Activated T-helper 1 cell treated with Interleukin-2 at 50 U/mL for 16 hours (primary cell): ENCODE measurements around the gene MPL.
A peak's percentile ranks its signal among the peaks of the same experiment; 100 is the strongest.

Experiments used
- DNase-seq: peaks from one replicate; pipeline ENCODE4 v3.0.0-alpha.2; 2020; ENCODE audit warnings: low read depth

The MPL gene

DNA sequence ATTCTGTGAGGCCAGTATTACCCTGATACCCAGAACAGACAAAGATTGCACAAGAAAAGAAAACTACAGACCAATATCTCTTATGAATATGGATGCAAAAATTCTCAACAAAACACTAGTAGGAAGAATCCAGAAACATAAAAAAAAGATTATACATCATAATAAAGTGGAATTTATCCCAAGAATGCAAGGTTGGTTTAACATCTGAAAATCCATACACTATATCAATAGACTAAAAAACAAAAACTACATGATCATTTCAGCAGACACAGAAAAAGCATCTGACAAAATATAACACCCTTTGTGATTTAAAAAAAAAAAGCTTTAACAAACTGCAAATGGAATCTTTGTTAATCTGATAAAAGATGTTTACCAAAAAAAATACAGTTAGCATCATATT is 12.2 kb upstream of the MPL start:
- DNase-seq: no peak

DNA sequence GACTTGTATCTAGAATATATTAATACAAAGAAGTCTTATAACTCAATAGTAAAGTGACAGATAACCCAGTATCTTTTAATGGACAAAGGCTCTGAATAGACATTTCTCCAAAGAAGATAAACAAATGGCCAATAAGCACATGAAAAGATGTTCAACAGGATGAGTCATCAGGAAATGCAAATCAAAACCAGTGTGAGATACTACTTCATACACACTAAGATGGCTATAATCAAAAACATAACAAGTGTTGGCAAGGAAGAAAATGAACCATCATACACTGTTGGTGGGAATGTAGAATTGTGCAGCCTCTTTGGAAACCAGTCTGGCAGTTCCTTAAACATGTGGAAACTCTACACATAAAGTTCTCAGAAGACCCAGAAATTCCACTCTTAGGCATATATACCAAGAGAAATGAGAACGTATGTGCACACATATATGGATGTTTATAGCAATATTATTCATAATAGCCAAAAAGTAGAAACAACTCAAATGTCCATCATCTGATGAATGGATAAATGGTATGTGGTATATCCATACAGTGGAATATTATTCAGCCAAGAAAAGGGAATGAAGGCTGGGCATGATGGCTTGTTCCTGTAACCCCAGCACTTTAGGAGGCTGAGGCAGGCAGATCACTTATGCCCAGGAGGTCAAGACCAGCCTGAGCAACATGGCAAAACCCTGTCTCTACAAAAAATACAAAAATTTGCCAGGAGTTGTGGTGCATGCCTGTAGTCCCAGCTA is 9.9 kb upstream of the MPL start:
- DNase-seq: no peak

DNA sequence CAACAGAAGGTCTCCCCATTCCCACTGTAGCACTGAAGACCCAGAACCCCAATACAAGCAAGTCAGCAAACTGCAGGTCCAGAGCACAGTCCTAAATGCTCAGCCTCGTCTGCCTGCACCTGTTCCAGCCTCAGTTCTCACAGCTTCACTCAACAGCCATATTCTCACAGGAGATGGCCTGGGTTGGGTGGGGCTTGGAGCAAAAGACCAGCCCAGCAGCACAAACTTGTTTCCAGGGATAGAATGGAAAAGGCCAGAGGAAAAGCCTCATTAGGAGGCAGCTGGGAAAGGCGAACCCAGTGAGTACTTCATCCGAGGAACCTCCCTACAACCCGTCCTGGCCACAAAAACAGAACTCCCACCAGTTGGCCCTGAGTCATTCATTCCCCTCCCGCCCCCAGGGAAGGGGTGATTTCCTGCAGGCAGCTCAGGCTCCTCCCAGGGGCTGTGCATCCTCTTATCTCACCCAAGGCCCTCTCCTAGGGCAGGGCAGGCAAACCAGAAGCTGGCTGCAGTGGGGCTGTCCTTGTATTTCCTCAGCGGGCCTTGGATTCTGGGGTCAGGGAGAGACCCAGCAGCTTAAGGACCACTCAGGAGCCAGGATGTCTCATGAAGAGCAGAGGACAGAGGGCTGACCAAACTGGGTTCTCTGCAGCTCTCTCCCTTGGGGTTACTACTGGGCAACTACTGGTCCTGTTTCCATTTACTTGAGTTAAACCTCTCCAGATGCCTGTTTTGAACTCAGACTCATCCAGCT is 7.4 kb upstream of the MPL start:
- DNase-seq: no peak

- DNase-seq: no peak
Measured at GRCh38 chr1:43331688-43332087, 5.9 kb upstream of the MPL start.

GRCh38 chr1:43334453-43335205 is 3.0 kb upstream of the MPL start:
- no peak for DNase-seq

- DNase-seq: no peak
Measured at GRCh38 chr1:43338001-43338400, 383 bp downstream of the MPL start.

- DNase-seq: no peak
Measured at GRCh38 chr1:43339584-43340232, 2.1 kb downstream of the MPL start.

- DNase-seq: no peak
Measured at GRCh38 chr1:43340559-43340958, 2.9 kb downstream of the MPL start.

GRCh38 chr1:43344267-43344850 is 6.7 kb downstream of the MPL start:
- no peak for DNase-seq

DNA sequence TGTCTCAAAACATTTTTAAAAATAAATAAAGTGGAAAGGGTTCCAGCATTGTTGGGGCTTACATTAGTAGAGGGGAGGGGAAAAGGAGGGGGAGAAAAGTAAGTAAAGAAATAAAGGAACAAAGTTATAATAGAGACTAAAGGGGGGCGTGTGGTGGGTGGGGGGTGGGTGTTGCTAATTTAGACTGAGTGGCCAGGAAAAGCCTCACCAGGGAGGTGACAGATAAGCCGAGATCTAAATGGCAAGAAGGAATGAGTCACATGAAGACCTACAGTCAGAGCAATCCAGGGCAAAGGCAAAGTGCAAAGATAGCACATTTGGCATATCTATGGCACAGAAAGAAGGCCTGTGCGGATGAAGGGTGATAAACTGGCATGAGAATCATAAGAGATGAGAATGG is 7.5 kb downstream of the MPL start:
- DNase-seq: no peak

GRCh38 chr1:43346636-43347035 is 9.0 kb downstream of the MPL start:
- no peak for DNase-seq

- DNase-seq: no peak
Measured at GRCh38 chr1:43348343-43348808, 10.8 kb downstream of the MPL start.

- peak; percentile 51 for DNase-seq
Measured at GRCh38 chr1:43348809-43349593, 11.4 kb downstream of the MPL start.

DNA sequence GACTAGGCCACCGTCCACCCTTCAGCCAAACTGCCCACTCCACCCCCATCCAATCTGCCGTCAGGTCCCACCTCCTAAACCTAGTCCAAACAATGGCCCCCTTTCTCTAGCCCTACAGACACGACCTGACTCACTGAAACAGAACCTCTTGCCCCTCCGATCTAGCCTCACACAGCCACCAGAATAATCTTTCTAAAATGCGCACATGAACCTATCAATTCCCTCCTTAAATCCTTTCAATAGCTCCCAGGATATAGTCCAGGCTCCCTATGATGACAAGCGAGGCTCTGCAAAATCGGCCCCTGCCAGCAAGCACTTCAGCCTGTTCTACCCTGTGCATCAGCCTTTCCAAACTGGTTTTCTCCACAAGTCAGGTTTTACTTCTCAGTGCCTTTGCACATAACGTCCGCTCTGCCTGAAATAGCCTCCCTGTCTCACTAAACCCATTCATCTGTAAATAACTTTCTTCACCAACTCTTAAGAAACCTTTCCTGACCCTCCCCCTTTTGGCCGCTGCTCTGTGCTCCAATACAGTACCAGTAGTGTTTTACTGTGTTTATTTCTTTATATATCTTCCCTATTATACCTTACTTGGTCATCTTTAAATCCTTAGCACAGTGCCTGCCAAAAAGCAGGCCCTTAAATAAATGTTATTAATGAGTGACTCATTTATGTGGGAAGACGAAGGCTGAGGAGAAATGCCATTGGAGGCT is 12.1 kb downstream of the MPL start:
- DNase-seq: no peak

DNA sequence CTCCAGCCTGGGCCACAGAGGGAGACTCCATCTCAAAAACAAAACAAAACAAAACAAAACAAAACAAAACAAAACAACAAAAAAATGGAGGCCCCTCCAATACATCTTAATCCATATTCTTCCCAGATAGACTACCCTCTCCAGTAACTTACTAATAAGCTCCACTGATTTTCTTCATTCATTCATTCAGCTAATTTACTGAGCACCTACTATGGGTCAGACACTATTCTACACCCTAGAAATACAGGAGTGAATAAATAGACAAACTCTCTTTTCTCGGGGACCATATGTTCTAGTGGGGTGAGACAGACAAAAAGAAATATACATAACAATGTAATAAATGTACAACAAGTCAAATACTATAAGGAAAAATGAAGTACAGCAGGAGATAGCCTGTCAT is 13.4 kb downstream of the MPL start:
- DNase-seq: no peak

DNA sequence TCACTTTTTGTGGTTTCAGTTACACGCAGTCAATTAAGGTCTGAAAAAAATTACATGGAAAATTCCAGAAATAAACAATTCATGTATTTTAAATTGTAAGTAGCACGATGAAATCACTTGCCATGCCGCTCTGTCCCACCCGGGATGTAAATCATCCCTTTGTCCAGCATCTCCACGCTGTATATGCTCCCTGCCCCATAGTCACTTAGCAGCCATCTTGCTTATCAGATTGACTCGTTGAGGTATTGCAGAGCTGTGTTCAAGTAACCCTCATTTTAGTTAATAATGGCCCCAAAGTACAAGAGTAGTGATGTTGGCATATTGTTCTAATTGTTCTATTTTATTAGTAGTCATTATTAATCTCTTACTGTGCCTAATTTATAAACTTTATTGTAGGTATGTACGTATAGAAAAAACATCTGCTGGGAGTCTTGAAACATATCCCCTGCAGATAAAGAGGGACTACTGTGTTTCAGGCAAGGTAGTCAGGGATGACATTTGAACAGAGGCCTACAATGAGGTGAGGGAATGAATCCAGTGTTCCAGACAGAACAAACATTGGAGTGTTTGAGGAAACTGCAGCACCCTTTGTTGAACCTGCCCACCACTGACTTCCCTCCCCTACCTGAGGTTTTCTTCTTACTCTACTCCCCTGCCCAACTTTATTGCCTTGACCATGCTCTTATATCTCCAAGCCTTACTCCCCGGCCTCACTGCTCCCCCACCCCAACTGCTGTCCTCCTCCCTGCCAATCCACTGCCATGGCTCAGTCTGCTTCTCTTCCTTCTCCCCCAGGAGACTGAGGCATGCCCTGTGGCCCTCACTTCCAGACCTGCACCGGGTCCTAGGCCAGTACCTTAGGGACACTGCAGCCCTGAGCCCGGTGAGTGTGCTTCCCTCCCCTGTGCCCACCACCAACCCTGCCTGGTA is 14.1 kb downstream of the MPL start:
- no peak for DNase-seq

DNA sequence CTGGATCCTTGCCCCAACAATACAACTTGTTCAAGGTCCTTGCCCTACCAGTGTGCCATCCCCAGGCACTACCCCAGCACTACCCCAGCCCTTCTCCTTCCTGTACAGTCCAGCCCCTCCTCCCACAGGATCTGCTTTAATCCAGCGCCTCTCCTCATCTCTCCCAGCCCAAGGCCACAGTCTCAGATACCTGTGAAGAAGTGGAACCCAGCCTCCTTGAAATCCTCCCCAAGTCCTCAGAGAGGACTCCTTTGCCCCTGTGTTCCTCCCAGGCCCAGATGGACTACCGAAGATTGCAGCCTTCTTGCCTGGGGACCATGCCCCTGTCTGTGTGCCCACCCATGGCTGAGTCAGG is 14.7 kb downstream of the MPL start:
- no peak for DNase-seq

GRCh38 chr1:43352881-43353280 is 15.3 kb downstream of the MPL start:
- no peak for DNase-seq

DNA sequence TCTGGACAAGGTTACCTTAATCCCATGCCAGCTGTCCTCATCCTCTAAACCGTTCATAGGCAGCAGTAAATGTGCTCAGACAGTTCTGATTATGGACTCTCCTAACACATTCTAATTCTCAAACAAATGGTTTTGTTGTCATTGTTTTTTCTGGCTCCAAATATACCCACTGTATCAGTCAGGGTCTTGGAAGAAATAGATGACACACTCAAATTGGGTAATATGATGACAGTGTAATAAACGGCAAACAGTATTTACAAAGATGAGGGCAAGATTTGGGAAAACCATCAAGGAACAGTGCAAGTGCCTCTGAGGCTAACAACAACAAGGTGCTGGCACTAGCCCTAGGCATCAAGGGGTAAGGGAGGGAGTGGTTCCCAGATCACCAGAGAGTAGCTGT is 16.9 kb downstream of the MPL start:
- no peak for DNase-seq
